HG03103 (cell line): ENCODE results near the gene ATF3.
"Not testable (repeated sequence)": the region's sequence is repeated elsewhere in the genome, so short reads cannot be mapped to it uniquely, and the experiment has no call there.

Experiments
- ATAC-seq: cut with Tn5 transposase; IDR thresholded peaks from one replicate; pipeline ENCODE4 v1.9.1; 2021; ENCODE audit warnings: low read depth; ENCODE audit not compliant: unreplicated experiment

ATF3 gene

DNA sequence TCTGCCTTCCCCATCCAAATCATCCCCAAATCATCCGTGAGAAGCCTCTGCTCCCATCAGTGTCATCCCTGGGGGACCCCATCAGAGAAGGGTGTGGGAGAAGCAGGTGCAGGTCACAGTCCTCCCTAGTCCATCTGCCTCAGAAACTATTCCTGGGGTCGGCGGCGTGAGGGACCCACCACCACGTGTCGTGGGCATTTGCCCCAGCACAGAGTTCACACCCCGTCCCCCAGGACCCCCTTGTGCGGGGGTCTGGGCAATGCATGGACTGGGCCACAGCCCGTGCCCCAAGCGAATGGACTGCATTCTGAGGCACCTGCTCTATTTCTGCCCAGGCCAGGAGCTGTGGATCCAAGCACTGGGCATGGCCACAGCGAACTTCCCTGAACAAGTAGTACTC, 38.4 kb downstream of the ATF3 start:
- no peak for ATAC-seq

DNA sequence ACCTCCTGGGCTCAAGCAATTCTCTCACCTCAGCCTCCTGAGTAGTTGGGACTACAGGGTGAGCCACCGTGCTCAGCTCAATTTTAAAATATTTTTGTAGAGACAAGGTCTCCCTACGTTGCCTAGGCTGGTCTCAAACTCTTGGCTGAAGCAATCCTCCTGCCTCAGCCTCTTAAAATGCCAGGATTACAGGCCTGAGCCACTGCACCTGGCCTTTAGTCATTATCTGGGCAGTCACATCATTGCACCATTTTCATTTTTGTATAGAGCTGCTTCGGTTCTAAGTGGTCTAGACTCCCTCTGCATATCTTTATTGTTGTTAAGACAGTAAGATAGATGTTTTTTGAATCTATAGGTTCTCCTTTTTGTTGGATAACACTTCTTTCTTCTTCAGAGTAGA, 39.9 kb downstream of the ATF3 start:
- ATAC-seq = no peak

- no peak for ATAC-seq
Measured at GRCh38 chr1:212649020-212649419, 40.5 kb downstream of the ATF3 start.

GRCh38 chr1:212650228-212650627, 41.7 kb downstream of the ATF3 start:
- no peak for ATAC-seq

DNA sequence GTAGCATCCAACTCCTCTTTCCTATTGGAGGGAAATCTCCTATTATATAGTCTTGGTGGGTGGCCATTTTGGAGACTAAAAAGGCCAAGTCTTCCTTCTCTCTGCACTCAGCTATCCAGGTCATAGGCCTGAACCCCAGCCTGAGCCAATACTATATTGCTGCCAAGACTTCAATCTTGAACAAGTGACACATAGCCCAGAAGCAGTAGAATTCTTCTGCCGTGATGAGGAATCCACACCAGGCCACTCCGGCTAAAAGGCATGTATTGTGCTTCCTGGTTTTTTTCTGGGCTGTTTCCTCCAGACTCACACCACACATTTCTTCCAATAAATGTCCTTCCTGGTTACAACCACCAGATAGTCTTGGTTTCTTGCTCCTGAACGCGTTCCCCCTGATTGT, 43.0 kb downstream of the ATF3 start:
- ATAC-seq = no peak

DNA sequence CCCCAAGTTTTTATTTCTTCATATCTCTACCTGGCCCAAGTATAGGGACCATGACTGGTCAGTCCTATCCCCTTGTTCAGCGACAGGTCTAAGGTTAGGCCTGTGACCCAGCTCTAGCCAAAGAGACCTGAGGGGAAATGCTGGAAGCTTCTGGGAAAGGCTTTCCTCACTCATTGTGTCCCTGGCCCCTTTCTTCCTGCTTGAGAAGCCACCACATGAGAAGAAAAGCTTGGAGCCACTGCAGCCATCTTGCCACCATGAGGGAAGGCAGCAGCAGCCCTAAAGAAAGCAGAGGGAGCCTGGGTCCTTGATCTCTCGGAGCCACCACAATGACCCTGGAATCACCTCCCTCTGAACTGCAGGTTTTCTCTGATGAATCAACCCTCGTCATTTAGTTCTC, 43.4 kb downstream of the ATF3 start:
- no peak for ATAC-seq

DNA sequence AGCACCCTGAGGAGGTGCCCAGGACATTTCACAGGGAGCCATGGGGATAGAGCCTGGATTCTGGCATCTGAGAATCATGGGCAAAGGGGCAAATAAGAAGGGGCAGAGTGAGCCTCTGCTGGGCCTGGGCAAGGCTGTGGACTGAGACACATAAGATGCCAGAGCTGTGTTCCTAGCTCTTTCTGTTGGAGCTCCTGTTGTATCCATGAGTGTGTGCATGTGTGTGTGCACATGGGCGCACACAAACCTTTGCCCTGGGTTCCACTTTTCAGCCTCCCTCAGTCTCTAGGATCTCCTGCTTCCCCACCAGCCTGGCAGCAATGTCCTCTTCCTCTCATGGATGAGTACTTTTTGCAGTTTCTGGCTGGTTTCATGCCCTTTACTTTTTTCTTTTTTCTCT, 44.0 kb downstream of the ATF3 start:
- no peak for ATAC-seq

GRCh38 chr1:212655668-212656440, 47.3 kb downstream of the ATF3 start:
- ATAC-seq = no peak

GRCh38 chr1:212656730-212657129, 48.2 kb downstream of the ATF3 start:
- ATAC-seq = no peak

GRCh38 chr1:212658250-212658649, 49.7 kb downstream of the ATF3 start:
- ATAC-seq = not testable (repeated sequence)

DNA sequence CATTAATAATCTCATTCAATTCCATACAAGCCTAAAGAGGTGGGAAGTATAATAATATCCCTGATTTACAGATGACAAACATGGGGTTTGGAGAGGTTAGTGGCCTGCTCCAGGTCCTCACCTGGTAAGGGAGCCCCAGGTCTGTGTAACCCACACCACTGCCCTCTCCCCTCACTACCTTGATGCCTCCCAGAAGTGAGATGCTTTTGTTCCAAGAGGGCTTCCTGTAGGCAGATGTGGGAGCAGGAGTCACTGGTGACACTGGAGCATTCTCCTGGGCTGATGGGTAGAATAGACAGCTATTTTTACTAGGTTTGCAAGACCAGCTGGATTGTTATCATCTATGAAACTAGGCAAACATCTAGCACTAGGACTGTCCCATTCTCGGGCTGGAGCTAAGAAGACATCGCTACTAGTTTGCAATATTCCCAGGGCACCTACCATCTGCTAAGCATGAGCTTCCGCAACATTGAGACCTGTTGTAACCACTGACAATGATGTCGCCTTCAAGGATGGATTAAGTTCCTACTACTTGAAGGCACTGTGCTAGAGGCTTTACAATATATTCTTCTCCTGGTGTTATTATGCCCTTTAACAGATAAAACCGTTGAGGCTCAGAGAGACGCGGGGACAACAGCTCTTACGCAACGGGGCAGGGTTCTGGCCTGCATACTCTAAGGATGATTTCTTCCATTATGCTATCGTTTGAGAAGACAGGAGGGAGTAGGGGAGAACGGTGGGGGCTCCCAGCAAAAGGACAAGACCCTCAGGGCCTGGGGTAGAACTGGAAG, 56.0 kb downstream of the ATF3 start:
- ATAC-seq = no peak

- peak; percentile 84 for ATAC-seq
Measured at GRCh38 chr1:212665241-212666115, 56.9 kb downstream of the ATF3 start.

DNA sequence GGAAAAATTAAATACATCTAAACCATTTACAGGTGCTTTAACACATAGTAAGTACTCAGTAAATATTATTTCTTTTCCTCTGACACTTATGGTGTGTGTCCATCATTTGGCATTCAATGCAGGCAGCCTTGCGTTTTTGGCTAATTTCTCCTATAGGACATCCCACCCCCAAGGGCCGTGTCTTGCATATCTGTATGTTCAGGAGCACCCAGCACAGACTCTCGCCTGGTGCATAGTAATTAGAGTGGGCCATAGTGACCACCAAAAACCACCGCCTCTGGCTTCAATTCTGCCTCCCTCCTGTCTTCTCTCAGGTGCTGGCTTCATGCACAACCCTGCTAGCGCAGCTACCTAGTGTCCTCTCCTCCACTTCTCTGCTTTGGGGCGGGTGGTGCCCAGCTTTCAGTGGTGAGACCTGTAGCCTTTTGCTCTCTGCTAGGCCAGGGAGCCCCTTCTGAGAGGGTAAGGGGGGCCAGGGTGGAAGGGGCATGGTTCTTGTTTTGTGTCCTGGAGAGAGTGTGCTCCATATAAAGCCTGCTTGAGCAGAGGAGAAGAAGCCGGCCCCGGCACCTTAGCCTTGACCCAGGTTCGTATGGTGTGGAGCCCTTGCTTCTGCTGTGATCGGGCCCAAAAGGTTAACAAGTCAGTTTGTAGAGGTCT, 57.7 kb downstream of the ATF3 start:
- no peak for ATAC-seq

GRCh38 chr1:212667223-212668139, 58.9 kb downstream of the ATF3 start:
- ATAC-seq = no peak

DNA sequence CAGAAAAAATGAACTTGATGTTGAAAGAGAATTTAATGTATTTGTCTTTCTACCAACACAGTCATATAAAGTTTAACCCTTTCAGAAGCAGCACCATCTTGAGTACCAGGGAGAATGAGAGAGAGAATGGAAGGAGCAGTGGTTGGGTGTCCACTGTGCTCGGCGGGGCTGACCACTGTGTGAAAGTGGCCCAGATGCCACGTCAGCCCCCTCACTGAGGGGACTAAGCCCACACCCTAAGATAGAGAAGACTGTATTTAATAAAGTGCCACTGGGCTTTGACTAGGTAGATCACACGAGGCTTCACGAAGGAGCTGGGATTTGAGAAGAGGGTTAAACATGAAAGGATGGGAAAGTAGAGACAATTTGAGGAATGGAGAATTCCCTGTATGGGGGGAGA, 59.9 kb downstream of the ATF3 start:
- ATAC-seq = no peak

DNA sequence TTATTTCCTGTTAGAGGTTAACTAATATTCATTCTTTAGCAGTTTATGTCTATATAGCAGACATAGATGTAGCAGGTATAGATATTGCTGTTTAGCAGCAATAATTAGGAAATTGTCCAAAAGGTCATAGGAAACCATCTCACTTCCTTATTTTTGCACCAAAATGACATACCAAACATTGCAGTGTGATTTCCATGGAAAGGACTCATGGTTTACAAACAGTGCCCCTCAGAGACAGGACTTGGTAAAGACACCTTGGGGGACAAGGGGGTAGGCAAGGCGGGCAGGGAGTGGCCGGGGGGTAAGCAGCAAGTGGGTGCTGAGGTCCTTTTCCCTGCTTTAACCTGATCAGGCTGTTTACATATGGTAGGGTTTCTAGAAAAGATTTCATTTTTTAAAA, 60.5 kb downstream of the ATF3 start:
- no peak for ATAC-seq

DNA sequence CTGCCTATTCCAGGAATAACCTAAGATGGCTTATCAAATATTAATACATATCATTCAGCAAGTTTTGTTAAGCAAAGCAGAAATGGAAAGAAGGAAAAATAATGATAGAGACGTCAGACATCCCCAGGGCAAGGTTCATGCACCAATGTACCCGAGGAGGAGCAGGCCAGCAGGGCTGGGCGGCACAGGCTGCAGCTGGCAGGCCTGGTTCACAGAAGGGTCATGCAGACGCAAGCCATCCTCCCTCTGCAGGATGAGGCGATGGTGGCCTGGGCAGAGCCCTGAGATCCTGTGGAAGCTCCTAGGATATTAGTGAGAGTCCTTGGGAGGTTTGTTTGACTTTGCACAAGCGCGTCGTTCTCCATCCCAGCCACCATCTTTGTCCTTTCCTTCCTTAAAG, 61.0 kb downstream of the ATF3 start:
- ATAC-seq = no peak

- ATAC-seq = no peak
Measured at GRCh38 chr1:212670301-212670700, 61.7 kb downstream of the ATF3 start.
